Neural cell (in vitro differentiated cells): ENCODE results near the gene GCNT2. TPM values are rescaled to one million over a fixed set of nuclear protein-coding genes. Genes with fewer than 3 reads are reported as not detected.
"Not testable (repeated sequence)": the region's sequence is repeated elsewhere in the genome, so short reads cannot be mapped to it uniquely, and the experiment has no call there.

Experiments used
- H2AFZ ChIP-seq: fragments of 200-600, 300-800 bp; sonication (generic), shearing (Covaris generic); 2 replicates; pipeline ENCODE4 v1.6.0; 2014; ENCODE audit warnings: low read depth, mild to moderate bottlenecking, antibody characterized with exemption, low read length, moderate library complexity
- H3F3A ChIP-seq: fragments of 200-600 bp; shearing (Covaris generic); 2 replicates; pipeline ENCODE4 v1.6.1; 2016; ENCODE audit warnings: mild to moderate bottlenecking, moderate library complexity, mixed read lengths, antibody characterized with exemption, low read length; ENCODE audit not compliant: insufficient read depth, poor library complexity, severe bottlenecking
- H3K27ac ChIP-seq: fragments of 200-600, 300-800 bp; sonication (generic), shearing (Covaris generic); 2 replicates; pipeline ENCODE4 v1.5.1; 2014; ENCODE audit warnings: mild to moderate bottlenecking, low read length, moderate library complexity
- H3K27me3 ChIP-seq: fragments of 300-800, 200-600 bp; sonication (generic), shearing (Covaris generic); 2 replicates; pipeline ENCODE4 v1.6.0; 2014; ENCODE audit warnings: mild to moderate bottlenecking, low read depth, low read length, moderate library complexity; ENCODE audit not compliant: insufficient read depth
- H3K36me3 ChIP-seq: fragments of 300-800, 200-600 bp; sonication (generic), shearing (Covaris generic); 2 replicates; pipeline ENCODE4 v1.5.1; 2014; ENCODE audit warnings: mild to moderate bottlenecking, antibody characterized with exemption, low read length, moderate library complexity; ENCODE audit not compliant: insufficient read depth
- H3K4me2 ChIP-seq: fragments of 300-800, 200-600 bp; sonication (generic), shearing (Covaris generic); 2 replicates; pipeline ENCODE4 v1.6.0; 2014; ENCODE audit warnings: mild to moderate bottlenecking, low read length
- H3K4me3 ChIP-seq: fragments of 300-800, 200-600 bp; sonication (generic), shearing (Covaris generic); 2 replicates; pipeline ENCODE4 v1.5.1; 2014; ENCODE audit warnings: mild to moderate bottlenecking, low read length, moderate library complexity
- H3K79me2 ChIP-seq: fragments of 200-600 bp; shearing (Covaris generic); replicated peaks from 2 replicates; pipeline ENCODE4 v1.6.0; 2014; ENCODE audit warnings: mild to moderate bottlenecking, low read length, moderate library complexity; ENCODE audit not compliant: insufficient read depth
- H3K9ac ChIP-seq: fragments of 300-800, 200-600 bp; sonication (generic), shearing (Covaris generic); 2 replicates; pipeline ENCODE4 v1.6.1; 2016; ENCODE audit warnings: mild to moderate bottlenecking, low read length, mixed read lengths
- H3K9me2 ChIP-seq: fragments of 200-600 bp; shearing (Covaris generic); 2 replicates; pipeline ENCODE4 v1.6.1; 2016; ENCODE audit warnings: mild to moderate bottlenecking, low read length, mixed read lengths; ENCODE audit not compliant: insufficient read depth
- H3K9me3 ChIP-seq: fragments of 200-600, 300-800 bp; sonication (generic), shearing (Covaris generic); 2 replicates; pipeline ENCODE4 v1.6.1; 2016; ENCODE audit warnings: mild to moderate bottlenecking, mixed run types, low read length, moderate library complexity, mixed read lengths
- H4K20me1 ChIP-seq: fragments of 200-600 bp; shearing (Covaris generic); 2 replicates; pipeline ENCODE4 v1.6.1; 2016; ENCODE audit warnings: mild to moderate bottlenecking, mixed run types; ENCODE audit not compliant: insufficient read depth
- EP300 ChIP-seq: fragments of 450-650 bp; conservative IDR thresholded peaks from 2 replicates; pipeline ENCODE4 v1.6.1; 2014; ENCODE audit warnings: antibody characterized with exemption, mild to moderate bottlenecking, moderate library complexity; ENCODE audit not compliant: poor library complexity, severe bottlenecking
- EZH2 ChIP-seq: fragments of 200-600, 300-800 bp; shearing (Covaris generic), sonication (generic); IDR thresholded peaks from 2 replicates; pipeline ENCODE4 v1.6.1; 2014; ENCODE audit warnings: antibody characterized with exemption, low read length, borderline replicate concordance, mild to moderate bottlenecking; ENCODE audit not compliant: insufficient read depth, poor library complexity, severe bottlenecking
- MXI1 ChIP-seq: fragments of 450-650 bp; conservative IDR thresholded peaks from 2 replicates; pipeline ENCODE4 v1.6.1; 2014; ENCODE audit warnings: antibody characterized with exemption, mild to moderate bottlenecking; ENCODE audit not compliant: poor library complexity, severe bottlenecking
- POLR2AphosphoS5 ChIP-seq: IDR thresholded peaks from 2 replicates; pipeline ENCODE4 v1.6.1; 2012
- RAD21 ChIP-seq: fragments of 450-650 bp; conservative IDR thresholded peaks from 2 replicates; pipeline ENCODE4 v1.6.1; 2014; ENCODE audit warnings: antibody characterized with exemption, mild to moderate bottlenecking, moderate library complexity
- SMC3 ChIP-seq: fragments of 450-650 bp; conservative IDR thresholded peaks from 2 replicates; pipeline ENCODE4 v1.6.1; 2014; ENCODE audit warnings: antibody characterized with exemption, mild to moderate bottlenecking, moderate library complexity; ENCODE audit not compliant: poor library complexity
- TAF1 ChIP-seq: IDR thresholded peaks from 2 replicates; pipeline ENCODE4 v1.6.1; 2012; ENCODE audit warnings: low read depth
- polyA plus RNA-seq: library from polyadenylated mRNA; depleted of rRNA; stranded (reverse); fragments of >200 nt; gene quantifications from 2 replicates; pipeline ENCODE4 v1.2.3, GENCODE V29; 2014
- TF ChIP-seq, protein P1 (sequence below): fragments of 450-650 bp; IDR thresholded peaks from 2 replicates; pipeline ENCODE4 v1.5.1; 2014; ENCODE audit warnings: antibody characterized with exemption, mild to moderate bottlenecking, moderate library complexity; ENCODE audit not compliant: poor library complexity, severe bottlenecking
- TF ChIP-seq, protein P2 (sequence below): IDR thresholded peaks from 2 replicates; pipeline ENCODE4 v1.6.1; 2012; ENCODE audit warnings: borderline replicate concordance

GCNT2 gene
- polyA plus RNA-seq, 1 donor from 2014 or later: 9.4 TPM

DNA sequence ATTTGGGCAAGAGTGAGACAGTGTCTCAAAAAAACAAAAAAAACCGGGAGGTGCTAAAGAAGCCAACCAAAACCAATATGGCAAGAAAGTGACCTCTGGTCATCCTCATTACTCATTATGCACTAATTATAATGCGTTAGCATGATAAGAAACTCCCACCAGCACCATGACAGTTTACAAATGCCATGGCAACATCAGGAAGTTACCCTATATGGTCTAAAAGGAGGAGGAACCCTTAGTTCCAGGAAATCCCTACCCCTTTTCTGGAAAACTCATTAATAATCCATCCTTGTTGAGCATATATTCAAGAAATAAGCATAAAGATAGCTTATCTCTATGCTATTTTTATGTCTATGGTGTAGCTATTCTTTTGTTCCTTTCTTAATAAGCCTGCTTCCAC is 141.6 kb downstream of the GCNT2 start:
- TF ChIP-seq POLR2AphosphoS5 (no peak), MXI1 (no peak), RAD21 (no peak), EP300 (no peak), SMC3 (no peak), TAF1 (no peak), EZH2 (no peak)
- TF ChIP-seq, protein P1, sequence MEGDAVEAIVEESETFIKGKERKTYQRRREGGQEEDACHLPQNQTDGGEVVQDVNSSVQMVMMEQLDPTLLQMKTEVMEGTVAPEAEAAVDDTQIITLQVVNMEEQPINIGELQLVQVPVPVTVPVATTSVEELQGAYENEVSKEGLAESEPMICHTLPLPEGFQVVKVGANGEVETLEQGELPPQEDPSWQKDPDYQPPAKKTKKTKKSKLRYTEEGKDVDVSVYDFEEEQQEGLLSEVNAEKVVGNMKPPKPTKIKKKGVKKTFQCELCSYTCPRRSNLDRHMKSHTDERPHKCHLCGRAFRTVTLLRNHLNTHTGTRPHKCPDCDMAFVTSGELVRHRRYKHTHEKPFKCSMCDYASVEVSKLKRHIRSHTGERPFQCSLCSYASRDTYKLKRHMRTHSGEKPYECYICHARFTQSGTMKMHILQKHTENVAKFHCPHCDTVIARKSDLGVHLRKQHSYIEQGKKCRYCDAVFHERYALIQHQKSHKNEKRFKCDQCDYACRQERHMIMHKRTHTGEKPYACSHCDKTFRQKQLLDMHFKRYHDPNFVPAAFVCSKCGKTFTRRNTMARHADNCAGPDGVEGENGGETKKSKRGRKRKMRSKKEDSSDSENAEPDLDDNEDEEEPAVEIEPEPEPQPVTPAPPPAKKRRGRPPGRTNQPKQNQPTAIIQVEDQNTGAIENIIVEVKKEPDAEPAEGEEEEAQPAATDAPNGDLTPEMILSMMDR: no peak
- TF ChIP-seq, protein P2, sequence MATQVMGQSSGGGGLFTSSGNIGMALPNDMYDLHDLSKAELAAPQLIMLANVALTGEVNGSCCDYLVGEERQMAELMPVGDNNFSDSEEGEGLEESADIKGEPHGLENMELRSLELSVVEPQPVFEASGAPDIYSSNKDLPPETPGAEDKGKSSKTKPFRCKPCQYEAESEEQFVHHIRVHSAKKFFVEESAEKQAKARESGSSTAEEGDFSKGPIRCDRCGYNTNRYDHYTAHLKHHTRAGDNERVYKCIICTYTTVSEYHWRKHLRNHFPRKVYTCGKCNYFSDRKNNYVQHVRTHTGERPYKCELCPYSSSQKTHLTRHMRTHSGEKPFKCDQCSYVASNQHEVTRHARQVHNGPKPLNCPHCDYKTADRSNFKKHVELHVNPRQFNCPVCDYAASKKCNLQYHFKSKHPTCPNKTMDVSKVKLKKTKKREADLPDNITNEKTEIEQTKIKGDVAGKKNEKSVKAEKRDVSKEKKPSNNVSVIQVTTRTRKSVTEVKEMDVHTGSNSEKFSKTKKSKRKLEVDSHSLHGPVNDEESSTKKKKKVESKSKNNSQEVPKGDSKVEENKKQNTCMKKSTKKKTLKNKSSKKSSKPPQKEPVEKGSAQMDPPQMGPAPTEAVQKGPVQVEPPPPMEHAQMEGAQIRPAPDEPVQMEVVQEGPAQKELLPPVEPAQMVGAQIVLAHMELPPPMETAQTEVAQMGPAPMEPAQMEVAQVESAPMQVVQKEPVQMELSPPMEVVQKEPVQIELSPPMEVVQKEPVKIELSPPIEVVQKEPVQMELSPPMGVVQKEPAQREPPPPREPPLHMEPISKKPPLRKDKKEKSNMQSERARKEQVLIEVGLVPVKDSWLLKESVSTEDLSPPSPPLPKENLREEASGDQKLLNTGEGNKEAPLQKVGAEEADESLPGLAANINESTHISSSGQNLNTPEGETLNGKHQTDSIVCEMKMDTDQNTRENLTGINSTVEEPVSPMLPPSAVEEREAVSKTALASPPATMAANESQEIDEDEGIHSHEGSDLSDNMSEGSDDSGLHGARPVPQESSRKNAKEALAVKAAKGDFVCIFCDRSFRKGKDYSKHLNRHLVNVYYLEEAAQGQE: no peak

DNA sequence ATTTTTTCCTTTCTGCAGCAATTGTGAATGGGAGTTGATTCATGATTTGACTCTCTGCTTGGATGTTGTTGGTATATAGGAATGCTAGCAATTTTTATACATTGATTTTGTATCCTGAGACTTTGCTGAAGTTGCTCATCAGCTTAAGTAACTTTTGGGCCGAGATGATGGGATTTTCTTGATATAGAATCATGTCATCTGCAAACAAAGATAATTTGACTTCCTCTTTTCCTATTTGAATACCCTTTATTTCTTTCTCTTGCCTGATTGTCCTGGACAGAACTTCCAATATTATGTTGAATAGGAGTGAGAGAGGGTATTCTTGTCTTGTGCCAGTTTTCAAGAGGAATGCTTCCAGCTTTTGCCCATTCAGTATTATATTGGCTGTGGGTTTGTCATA is 144.4 kb downstream of the GCNT2 start:
- not testable (repeated sequence) for H3K9me2 ChIP-seq, H4K20me1 ChIP-seq, H3K36me3 ChIP-seq, H3K9me3 ChIP-seq, H3K27ac ChIP-seq, H3K4me3 ChIP-seq, H3K9ac ChIP-seq, H3K27me3 ChIP-seq, H3K4me2 ChIP-seq, H3F3A ChIP-seq, H3K79me2 ChIP-seq, H2AFZ ChIP-seq

More for the DNA sequence above, 141.6 kb downstream of the GCNT2 start:
- no peaks in the 10 kb centered on the region for H3K9me3 ChIP-seq
- H3K27me3 ChIP-seq: no peaks in the 10 kb centered on the region
- no peak overlapping the region for H3K9ac ChIP-seq
- no peaks in the 10 kb centered on the region for H4K20me1 ChIP-seq
- no peak overlapping the region for H3K27ac ChIP-seq
- H3K4me3 ChIP-seq: no peak overlapping the region
- H3F3A ChIP-seq: no peaks in the 10 kb centered on the region
- no peaks in the 10 kb centered on the region for H3K36me3 ChIP-seq
- no peaks in the 10 kb centered on the region for H3K79me2 ChIP-seq
- no peaks in the 10 kb centered on the region for H3K9me2 ChIP-seq
- no peak overlapping the region for H2AFZ ChIP-seq
- no peak overlapping the region for H3K4me2 ChIP-seq
